Keratinocyte (primary cell): ENCODE measurements around the gene KRTAP19-6. TPM values are rescaled to one million over a fixed set of nuclear protein-coding genes. Genes with fewer than 3 reads are reported as not detected.

Experiments used
- DNase-seq: peaks from one replicate; pipeline ENCODE4 v3.0.0-alpha.2; 2011; ENCODE audit warnings: low read depth, missing footprints, low spot score
- FAIRE-seq: peaks from 2 replicates; lab custom pipeline; 2011; peaks lifted over from hg19 to GRCh38; lab: Jason Lieb, UNC
- H2AFZ ChIP-seq: 2 replicates; pipeline ENCODE4 v1.6.0; 2012; ENCODE audit warnings: low read length, control low read depth, inconsistent platforms; ENCODE audit not compliant: control insufficient read depth
- H3K27ac ChIP-seq: 2 replicates; pipeline ENCODE4 v1.5.1; 2011; ENCODE audit warnings: low read length; ENCODE audit not compliant: control insufficient read depth, insufficient read depth
- H3K27me3 ChIP-seq: 3 replicates; pipeline ENCODE4 v1.6.0; 2011; ENCODE audit warnings: low read length; ENCODE audit not compliant: control insufficient read depth, insufficient read depth; ENCODE audit errors: extremely low read depth
- H3K36me3 ChIP-seq, 2 experiments: 2 replicates in 1 of 2; 3 replicates in 1 of 2; pipeline ENCODE4 v1.5.1; 2011; ENCODE audit warnings: low read length in 2 of 2, mild to moderate bottlenecking in 1 of 2; ENCODE audit not compliant: control insufficient read depth in 2 of 2, insufficient read depth in 2 of 2; ENCODE audit errors: extremely low read depth in 1 of 2
- H3K4me1 ChIP-seq: 3 replicates; pipeline ENCODE4 v1.5.1; 2011; ENCODE audit warnings: low read length; ENCODE audit not compliant: control insufficient read depth, insufficient read depth; ENCODE audit errors: extremely low read depth
- H3K4me2 ChIP-seq: 3 replicates; pipeline ENCODE4 v1.6.0; 2011; ENCODE audit warnings: low read depth, low read length; ENCODE audit not compliant: control insufficient read depth, insufficient read depth; ENCODE audit errors: extremely low read depth
- H3K4me3 ChIP-seq, 3 experiments: fragments of 200-600 bp in 1 of 3; sonication (generic) in 1 of 3; 2 replicates in 2 of 3; 3 replicates in 1 of 3; pipeline ENCODE4 v1.5.1; 2011 to 2016; ENCODE audit warnings: low read length in 3 of 3, mild to moderate bottlenecking in 3 of 3, control low read depth in 2 of 3, inconsistent platforms in 1 of 3, low read depth in 1 of 3, mixed read lengths in 1 of 3, mixed run types in 1 of 3, moderate library complexity in 1 of 3; ENCODE audit not compliant: control insufficient read depth in 2 of 3, insufficient read depth in 2 of 3; ENCODE audit errors: extremely low read depth in 1 of 3
- H3K79me2 ChIP-seq: 2 replicates; pipeline ENCODE4 v1.6.0; 2012; ENCODE audit warnings: low read length; ENCODE audit not compliant: control insufficient read depth, insufficient read depth
- H3K9ac ChIP-seq: 3 replicates; pipeline ENCODE4 v1.6.0; 2011; ENCODE audit warnings: low read length; ENCODE audit not compliant: control insufficient read depth, insufficient read depth; ENCODE audit errors: extremely low read depth
- H3K9me1 ChIP-seq: 3 replicates; pipeline ENCODE4 v1.6.0; 2011; ENCODE audit warnings: low read length; ENCODE audit not compliant: control insufficient read depth, insufficient read depth; ENCODE audit errors: extremely low read depth
- H3K9me3 ChIP-seq: 2 replicates; pipeline ENCODE4 v1.5.1; 2012; ENCODE audit warnings: low read depth, low read length; ENCODE audit not compliant: control insufficient read depth
- H4K20me1 ChIP-seq: 3 replicates; pipeline ENCODE4 v1.6.0; 2011; ENCODE audit warnings: low read length; ENCODE audit not compliant: control insufficient read depth, insufficient read depth; ENCODE audit errors: extremely low read depth
- CTCF ChIP-seq, 3 experiments: IDR thresholded peaks in 1 of 3; conservative IDR thresholded peaks in 1 of 3; optimal IDR thresholded peaks in 1 of 3; 2 replicates in 2 of 3; 3 replicates in 1 of 3; pipeline versions ENCODE3 to v1.5.1; 2011; ENCODE audit warnings: low read length in 3 of 3, mild to moderate bottlenecking in 3 of 3, moderate library complexity in 2 of 3, control low read depth in 1 of 3, inconsistent platforms in 1 of 3; ENCODE audit not compliant: insufficient read depth in 2 of 3; ENCODE audit errors: extremely low read depth in 1 of 3
- EZH2 ChIP-seq: IDR thresholded peaks from one replicate; pipeline ENCODE4 v1.6.1; 2012; ENCODE audit warnings: inconsistent platforms, mild to moderate bottlenecking, low read length, moderate library complexity
- dilution Hi-C: fragments of 300-500 bp; cut with MboI; formaldehyde crosslinking; loops from one replicate; pipeline ENCODE4 v1.7.0; 2020; ENCODE audit warnings: low sequenced_read_pairs; ENCODE audit not compliant: extremely low pct_ligation_motif_present
- polyA minus RNA-seq, 3 experiments: library from RNA; depleted of rRNA, polyadenylated mRNA; stranded (reverse); fragments of >200 nt; gene quantifications; 1 replicate in 1 of 3; 2 replicates in 1 of 3; 3 replicates in 1 of 3; pipeline ENCODE4 v1.2.3, GENCODE V29; 2011
- polyA plus RNA-seq, 5 experiments: library from polyadenylated mRNA; depleted of rRNA in 3 of 5; stranded (reverse) in 3 of 5; stranded (forward) in 1 of 5; unstranded in 1 of 5; fragments of >200 nt; gene quantifications; 1 replicate in 1 of 5; 2 replicates in 3 of 5; 3 replicates in 1 of 5; pipeline versions ENCODE4 v1.2.1 to v1.2.3, GENCODE V29; 2011 to 2012; ENCODE audit warnings: missing spikeins in 2 of 5, low read depth in 1 of 5, low replicate concordance in 1 of 5

Gene KRTAP19-6
- polyA plus RNA-seq (not detected in 3 replicates), polyA minus RNA-seq (not detected in 3 replicates)
- polyA plus RNA-seq (2011; ENCODE audit: low read depth), result not detected
- not detected in 2 replicates for polyA plus RNA-seq (2011; cell fraction: cytosol; rRNA removed)
- polyA plus RNA-seq (2011; cell fraction: nucleus; rRNA removed), result not detected in 2 replicates
- polyA plus RNA-seq (2012; ENCODE audit: low replicate concordance), result not detected in 2 replicates
- polyA minus RNA-seq (2011; cell fraction: cytosol; rRNA and poly(A)+ RNA removed), result not detected
- polyA minus RNA-seq (2011; cell fraction: nucleus; rRNA and poly(A)+ RNA removed), result not detected in 2 replicates

GRCh38 chr21:30541764-30542163 is at the start of gene KRTAP19-6:
Gene KRTAP19-6 (minus strand): TSS chr21:30541864. CDS start chr21:30541833, 31 bp downstream.
- no peaks in the 10 kb centered on the region for H3K27me3 ChIP-seq
- dilution Hi-C loops, result no loop called here
- no peak within 1 kb of the TSS for H3K9ac ChIP-seq
- no peaks in the 10 kb centered on the region for H3K9me3 ChIP-seq
- H3K36me3 ChIP-seq, result no peaks in the 10 kb centered on the region
- H2AFZ ChIP-seq, result no peak within 1 kb of the TSS
- H3K4me2 ChIP-seq, result no peak within 1 kb of the TSS
- no peaks in the 10 kb centered on the region for H4K20me1 ChIP-seq
- TF ChIP-seq EZH2 (no peak), CTCF (optimal IDR thresholded peaks at IDR 0.05 in 1 of 3, IDR thresholded peaks at IDR 0.05 in 1 of 3, conservative IDR thresholded peaks at IDR 0.05 in 1 of 3; ENCODE audit: extremely low read depth in 1 of 3, insufficient read depth in 2 of 3, low read length in 3 of 3) (no peak)
- no peaks in the 10 kb centered on the region for H3K9me1 ChIP-seq
- no peak within 1 kb of the TSS for H3K27ac ChIP-seq
- FAIRE-seq, result no peak
- H3K4me1 ChIP-seq, result no peaks in the 10 kb centered on the region
- H3K79me2 ChIP-seq, result no peaks in the 10 kb centered on the region
- no peak for DNase-seq
- H3K4me3 ChIP-seq, result no peak within 1 kb of the TSS

- H3K27ac ChIP-seq, result no peak within 1 kb of the TSS
- H3K9me1 ChIP-seq, result no peaks in the 10 kb centered on the region
- H3K4me1 ChIP-seq, result no peaks in the 10 kb centered on the region
- no peak within 1 kb of the TSS for H3K9ac ChIP-seq
- no peak within 1 kb of the TSS for H3K4me3 ChIP-seq
- TF ChIP-seq EZH2, result no peak
- TF ChIP-seq CTCF (optimal IDR thresholded peaks at IDR 0.05 in 1 of 3, IDR thresholded peaks at IDR 0.05 in 1 of 3, conservative IDR thresholded peaks at IDR 0.05 in 1 of 3; ENCODE audit: extremely low read depth in 1 of 3, insufficient read depth in 2 of 3, low read length in 3 of 3), result no peak
- H3K9me3 ChIP-seq, result no peaks in the 10 kb centered on the region
- DNase-seq, result no peak
- no peaks in the 10 kb centered on the region for H3K79me2 ChIP-seq
- no peak within 1 kb of the TSS for H2AFZ ChIP-seq
- no peaks in the 10 kb centered on the region for H3K27me3 ChIP-seq
- dilution Hi-C loops, result no loop called here
- no peak within 1 kb of the TSS for H3K4me2 ChIP-seq
- H4K20me1 ChIP-seq, result no peaks in the 10 kb centered on the region
- FAIRE-seq, result no peak
- H3K36me3 ChIP-seq, result no peaks in the 10 kb centered on the region
These were observed 48.6 kb upstream of the KRTAP19-6 start, which contains the start of gene KRTAP22-2 for GRCh38 chr21:30590297-30590696. Gene KRTAP22-2 (minus strand): TSS chr21:30590397.
